SK-N-SH treated with all-trans-retinoic acid at 6 μM for 48 hours (cell line): ENCODE results near the gene ELF1.

Source experiments
- ATAC-seq: fragments of 200-7000 bp; cut with Tn5 transposase; 3 replicates; pipeline ENCODE4 v1.9.1; 2020; ENCODE audit warnings: mild to moderate bottlenecking, moderate library complexity
- ARNTL ChIP-seq: fragments of 450-650 bp; formaldehyde crosslinking; IDR thresholded peaks from 2 replicates; pipeline ENCODE4 v1.5.0; 2020; ENCODE audit warnings: low read depth, mild to moderate bottlenecking, moderate library complexity, borderline replicate concordance
- BACH2 ChIP-seq: fragments of 250-450 bp; sonication (Bioruptor Pico); IDR thresholded peaks from 2 replicates; pipeline ENCODE4 v1.9.0; 2021; ENCODE audit warnings: mild to moderate bottlenecking, borderline replicate concordance
- CREB5 ChIP-seq: fragments of 250-450 bp; sonication (Bioruptor Pico); IDR thresholded peaks from 2 replicates; pipeline ENCODE4 v1.5.1; 2020; ENCODE audit warnings: low read depth, mild to moderate bottlenecking, moderate library complexity
- CSDC2 ChIP-seq: fragments of 250-450 bp; sonication (Bioruptor Pico); IDR thresholded peaks from 2 replicates; pipeline ENCODE4 v1.5.0; 2020; ENCODE audit warnings: mild to moderate bottlenecking, moderate library complexity
- ESRRG ChIP-seq: fragments of 250-450 bp; sonication (Bioruptor Pico); IDR thresholded peaks from 2 replicates; pipeline ENCODE4 v1.6.1; 2021; ENCODE audit warnings: mild to moderate bottlenecking
- GLIS3 ChIP-seq: fragments of 250-450 bp; sonication (Bioruptor Pico); IDR thresholded peaks from 2 replicates; pipeline ENCODE4 v1.5.0; 2020; ENCODE audit warnings: mild to moderate bottlenecking, moderate library complexity
- PATZ1 ChIP-seq: fragments of 250-450 bp; sonication (Bioruptor Pico); IDR thresholded peaks from 2 replicates; pipeline ENCODE4 v1.8.0; 2020; ENCODE audit warnings: mild to moderate bottlenecking, moderate library complexity, borderline replicate concordance
- POU6F1 ChIP-seq: fragments of 250-450 bp; sonication (Bioruptor Pico); IDR thresholded peaks from 2 replicates; pipeline ENCODE4 v1.8.0; 2021; ENCODE audit warnings: low read depth, mild to moderate bottlenecking, moderate library complexity, borderline replicate concordance
- PPARA ChIP-seq: fragments of 250-450 bp; sonication (Bioruptor Pico); IDR thresholded peaks from 2 replicates; pipeline ENCODE4 v1.5.0; 2020; ENCODE audit warnings: mild to moderate bottlenecking, borderline replicate concordance
- RARB ChIP-seq: fragments of 250-450 bp; sonication (Bioruptor Pico); IDR thresholded peaks from 2 replicates; pipeline ENCODE4 v1.8.0; 2021; ENCODE audit warnings: mild to moderate bottlenecking, moderate library complexity
- SNAI2 ChIP-seq: fragments of 250-450 bp; sonication (Bioruptor Pico); IDR thresholded peaks from 2 replicates; pipeline ENCODE4 v1.5.0; 2020; ENCODE audit warnings: mild to moderate bottlenecking, moderate library complexity
- TOX ChIP-seq: fragments of 250-450 bp; sonication (Bioruptor Pico); IDR thresholded peaks from 2 replicates; pipeline ENCODE4 v1.8.0; 2021; ENCODE audit warnings: mild to moderate bottlenecking, moderate library complexity, borderline replicate concordance
- TSHZ2 ChIP-seq: fragments of 250-450 bp; sonication (Bioruptor Pico); IDR thresholded peaks from 2 replicates; pipeline ENCODE4 v1.5.0; 2020; ENCODE audit warnings: mild to moderate bottlenecking, moderate library complexity
- ZC3H10 ChIP-seq: fragments of 250-450 bp; sonication (Bioruptor Pico); IDR thresholded peaks from 2 replicates; pipeline ENCODE4 v1.5.1; 2021; ENCODE audit warnings: mild to moderate bottlenecking, moderate library complexity
- ZFP3 ChIP-seq: fragments of 250-450 bp; sonication (Bioruptor Pico); IDR thresholded peaks from 2 replicates; pipeline ENCODE4 v1.5.0; 2020; ENCODE audit warnings: mild to moderate bottlenecking, moderate library complexity
- ZFP30 ChIP-seq: fragments of 450-650 bp; formaldehyde crosslinking; IDR thresholded peaks from 2 replicates; pipeline ENCODE4 v1.5.0; 2022; ENCODE audit warnings: mild to moderate bottlenecking, moderate library complexity
- ZNF70 ChIP-seq: fragments of 450-650 bp; formaldehyde crosslinking; IDR thresholded peaks from 2 replicates; pipeline ENCODE4 v1.5.0; 2020; ENCODE audit warnings: mild to moderate bottlenecking, moderate library complexity
- ZNF8 ChIP-seq: fragments of 450-650 bp; formaldehyde crosslinking; IDR thresholded peaks from 2 replicates; pipeline ENCODE4 v1.5.0; 2020; ENCODE audit warnings: mild to moderate bottlenecking, moderate library complexity
- TF ChIP-seq, protein P1 (sequence below): fragments of 250-450 bp; sonication (Bioruptor Pico); IDR thresholded peaks from 2 replicates; pipeline ENCODE4 v1.5.1; 2021; ENCODE audit warnings: mild to moderate bottlenecking, moderate library complexity

ELF1 gene

GRCh38 chr13:41019011-41019487, at the start of gene ELF1:
Gene ELF1, minus strand, starts transcription at chr13:41019316. Its CDS starts 37,262 bp downstream, at chr13:40982054.
- peak; percentile 56; the same call in 1 of the 3 replicates for ATAC-seq
- no peak for TF ChIP-seq TSHZ2 (CRISPR knock-in tag)
- no peak for TF ChIP-seq ZFP30 (CRISPR knock-in tag)
- TF ChIP-seq ESRRG (CRISPR knock-in tag), result no peak
- TF ChIP-seq SNAI2 (CRISPR knock-in tag), result no peak
- no peak for TF ChIP-seq ZFP3 (CRISPR knock-in tag)
- no peak for TF ChIP-seq ARNTL (CRISPR knock-in tag)
- no peak for TF ChIP-seq PATZ1 (CRISPR knock-in tag)
- no peak for TF ChIP-seq BACH2
- no peak for TF ChIP-seq ZNF70
- no peak for TF ChIP-seq PPARA (CRISPR knock-in tag)
- TF ChIP-seq TOX (CRISPR knock-in tag), result no peak
- no peak for TF ChIP-seq POU6F1 (CRISPR knock-in tag)
- no peak for TF ChIP-seq GLIS3 (CRISPR knock-in tag)
- TF ChIP-seq ZNF8 (CRISPR knock-in tag), result no peak
- TF ChIP-seq CREB5 (CRISPR knock-in tag), result no peak
- TF ChIP-seq, protein P1, sequence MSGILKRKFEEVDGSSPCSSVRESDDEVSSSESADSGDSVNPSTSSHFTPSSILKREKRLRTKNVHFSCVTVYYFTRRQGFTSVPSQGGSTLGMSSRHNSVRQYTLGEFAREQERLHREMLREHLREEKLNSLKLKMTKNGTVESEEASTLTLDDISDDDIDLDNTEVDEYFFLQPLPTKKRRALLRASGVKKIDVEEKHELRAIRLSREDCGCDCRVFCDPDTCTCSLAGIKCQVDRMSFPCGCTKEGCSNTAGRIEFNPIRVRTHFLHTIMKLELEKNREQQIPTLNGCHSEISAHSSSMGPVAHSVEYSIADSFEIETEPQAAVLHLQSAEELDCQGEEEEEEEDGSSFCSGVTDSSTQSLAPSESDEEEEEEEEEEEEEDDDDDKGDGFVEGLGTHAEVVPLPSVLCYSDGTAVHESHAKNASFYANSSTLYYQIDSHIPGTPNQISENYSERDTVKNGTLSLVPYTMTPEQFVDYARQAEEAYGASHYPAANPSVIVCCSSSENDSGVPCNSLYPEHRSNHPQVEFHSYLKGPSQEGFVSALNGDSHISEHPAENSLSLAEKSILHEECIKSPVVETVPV (CRISPR knock-in tag), result no peak
- no peak for TF ChIP-seq ZC3H10 (CRISPR knock-in tag)
- TF ChIP-seq RARB (CRISPR knock-in tag), result no peak

- TF ChIP-seq GLIS3 (CRISPR knock-in tag), result no peak
- TF ChIP-seq ZFP30 (CRISPR knock-in tag), result no peak
- TF ChIP-seq ZNF8 (CRISPR knock-in tag), result no peak
- ATAC-seq, result no peak
Observed at GRCh38 chr13:41065078-41065477, 46.0 kb upstream of the ELF1 start.

DNA sequence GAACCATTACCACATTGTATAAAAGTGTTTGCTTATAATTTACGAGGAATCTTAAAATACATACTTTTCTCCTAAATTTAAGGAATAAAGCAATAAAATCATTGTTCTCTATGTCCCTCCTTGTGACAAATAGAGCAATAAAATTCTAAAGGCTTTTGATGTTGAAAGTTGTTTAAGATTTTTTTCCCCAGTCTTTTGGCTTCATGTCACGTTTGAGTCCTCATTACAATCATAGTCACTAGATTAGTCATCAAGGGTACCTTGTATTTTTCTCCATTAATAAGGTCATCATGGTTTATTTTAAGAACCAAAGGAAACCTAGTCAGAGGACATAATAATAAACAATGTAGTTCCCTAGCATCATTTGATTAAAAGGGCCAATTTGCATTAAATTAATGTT, 45.4 kb upstream of the ELF1 start:
- no peak for ATAC-seq
- TF ChIP-seq ESRRG (CRISPR knock-in tag) (no peak), SNAI2 (CRISPR knock-in tag) (no peak), RARB (CRISPR knock-in tag) (no peak), CSDC2 (CRISPR knock-in tag) (no peak)
- TF ChIP-seq, all 23 proteins: peak for 0
